Glutamatergic neuron (in vitro differentiated cells): ENCODE measurements around the gene SEC16A. TPM values are rescaled to one million over a fixed set of nuclear protein-coding genes. Genes with fewer than 3 reads are reported as not detected.

Experiments used
- DNase-seq: peaks from one replicate; pipeline ENCODE4 v3.0.0; 2022
- H3K27ac Mint-ChIP-seq: one replicate; pipeline ENCODE4 v1.8.0; 2020; ENCODE audit warnings: mild to moderate bottlenecking, mixed read lengths, inconsistent platforms; ENCODE audit not compliant: unreplicated experiment
- H3K27me3 Mint-ChIP-seq: one replicate; pipeline ENCODE4 v1.8.0; 2020; ENCODE audit warnings: mild to moderate bottlenecking, moderate library complexity, mixed read lengths, inconsistent platforms; ENCODE audit not compliant: unreplicated experiment
- H3K36me3 Mint-ChIP-seq: one replicate; pipeline ENCODE4 v1.8.0; 2020; ENCODE audit warnings: mild to moderate bottlenecking, mixed read lengths, inconsistent platforms; ENCODE audit not compliant: unreplicated experiment
- H3K4me1 Mint-ChIP-seq: one replicate; pipeline ENCODE4 v1.8.0; 2020; ENCODE audit warnings: mild to moderate bottlenecking, low read depth, mixed read lengths, inconsistent platforms; ENCODE audit not compliant: unreplicated experiment
- H3K4me3 Mint-ChIP-seq: one replicate; pipeline ENCODE4 v1.8.0; 2020; ENCODE audit warnings: mild to moderate bottlenecking, mixed read lengths, inconsistent platforms; ENCODE audit not compliant: unreplicated experiment
- H3K9me3 Mint-ChIP-seq: one replicate; pipeline ENCODE4 v1.8.0; 2020; ENCODE audit warnings: mild to moderate bottlenecking, moderate library complexity, mixed read lengths, inconsistent platforms; ENCODE audit not compliant: unreplicated experiment
- total RNA-seq: library from RNA; stranded (reverse); fragmentation: NEBNext Ultra II Directional; extraction: Animal tissue kit (Norgen Biotek cat#: 25700); gene quantifications from one replicate; pipeline ENCODE4 v1.2.1, GENCODE V29; 2021; ENCODE audit not compliant: unreplicated experiment
- TF ChIP-seq, protein P1 (sequence below): fragments of 200-600 bp; sonication (generic); IDR thresholded peaks from one replicate; pipeline ENCODE4 v1.5.0; 2021; ENCODE audit not compliant: partially characterized antibody, unreplicated experiment

SEC16A gene
- total RNA-seq, 1 donor from 2014 or later: 74.3 TPM

DNA sequence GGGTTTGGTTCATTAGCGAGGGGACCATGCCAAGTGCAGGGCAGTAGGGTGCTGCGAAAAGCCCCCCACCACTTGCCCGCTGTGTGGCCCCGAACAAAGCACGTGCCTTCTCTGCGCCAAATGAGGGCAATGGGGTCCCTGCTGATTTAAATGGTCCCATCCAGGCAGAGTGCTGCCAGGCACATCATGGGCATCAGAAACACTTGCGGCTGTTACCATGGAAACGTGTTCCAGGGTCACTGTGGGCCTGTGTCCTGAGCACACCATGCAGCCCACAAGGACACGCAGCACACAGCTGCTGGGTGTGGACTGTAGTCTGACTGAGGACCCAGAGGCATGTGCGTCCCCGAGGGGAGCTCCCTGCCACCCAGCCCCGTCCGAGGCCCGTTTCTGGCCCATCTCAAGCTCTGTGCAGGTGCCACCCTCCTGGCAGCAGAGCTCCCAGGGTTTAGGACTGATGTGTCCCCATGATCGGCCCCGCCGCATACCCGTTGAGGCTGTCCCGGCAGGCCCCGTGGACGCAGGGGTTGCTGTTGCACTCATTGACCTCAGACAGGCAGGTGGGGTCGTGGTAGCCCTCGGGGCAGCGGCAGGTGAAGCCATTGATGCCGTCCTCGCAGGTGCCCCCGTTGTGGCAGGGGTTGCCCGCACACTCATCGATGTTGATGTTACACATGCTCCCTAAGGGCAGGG is 31.3 kb upstream of the SEC16A start:
- Mint-ChIP-seq H3K27ac (no peak overlapping the region), H3K9me3 (no peaks in the 10 kb centered on the region), H3K27me3 (peaks cover under 1% of the 10 kb centered on the region), H3K4me3 (no peak overlapping the region), H3K4me1 (no peaks in the 10 kb centered on the region), H3K36me3 (no peaks in the 10 kb centered on the region)
- TF ChIP-seq, protein P1, sequence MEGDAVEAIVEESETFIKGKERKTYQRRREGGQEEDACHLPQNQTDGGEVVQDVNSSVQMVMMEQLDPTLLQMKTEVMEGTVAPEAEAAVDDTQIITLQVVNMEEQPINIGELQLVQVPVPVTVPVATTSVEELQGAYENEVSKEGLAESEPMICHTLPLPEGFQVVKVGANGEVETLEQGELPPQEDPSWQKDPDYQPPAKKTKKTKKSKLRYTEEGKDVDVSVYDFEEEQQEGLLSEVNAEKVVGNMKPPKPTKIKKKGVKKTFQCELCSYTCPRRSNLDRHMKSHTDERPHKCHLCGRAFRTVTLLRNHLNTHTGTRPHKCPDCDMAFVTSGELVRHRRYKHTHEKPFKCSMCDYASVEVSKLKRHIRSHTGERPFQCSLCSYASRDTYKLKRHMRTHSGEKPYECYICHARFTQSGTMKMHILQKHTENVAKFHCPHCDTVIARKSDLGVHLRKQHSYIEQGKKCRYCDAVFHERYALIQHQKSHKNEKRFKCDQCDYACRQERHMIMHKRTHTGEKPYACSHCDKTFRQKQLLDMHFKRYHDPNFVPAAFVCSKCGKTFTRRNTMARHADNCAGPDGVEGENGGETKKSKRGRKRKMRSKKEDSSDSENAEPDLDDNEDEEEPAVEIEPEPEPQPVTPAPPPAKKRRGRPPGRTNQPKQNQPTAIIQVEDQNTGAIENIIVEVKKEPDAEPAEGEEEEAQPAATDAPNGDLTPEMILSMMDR: no peak
- DNase-seq: no peak

DNA sequence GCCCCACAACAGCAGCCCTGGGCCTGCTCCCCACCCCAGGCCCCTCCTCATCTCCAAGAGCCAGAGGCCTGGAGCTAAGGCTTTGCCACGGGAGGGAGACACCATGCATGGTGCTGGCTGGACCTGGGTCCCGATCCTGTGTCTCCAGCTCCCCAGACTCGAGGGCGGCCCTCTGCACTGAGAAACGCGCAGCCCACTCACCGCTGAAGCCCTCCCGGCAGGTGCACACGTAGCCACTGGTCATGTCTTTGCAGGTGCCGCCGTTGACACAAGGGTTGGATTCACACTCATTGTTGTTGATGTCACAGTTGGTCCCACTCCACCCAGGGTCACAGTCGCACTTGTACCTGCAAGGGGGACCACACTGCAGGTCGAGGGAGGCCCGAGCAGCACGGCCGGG is 30.4 kb upstream of the SEC16A start:
- Mint-ChIP-seq H3K9me3 (no peaks in the 10 kb centered on the region), H3K4me3 (no peak overlapping the region), H3K36me3 (no peaks in the 10 kb centered on the region), H3K4me1 (no peaks in the 10 kb centered on the region), H3K27ac (no peak overlapping the region), H3K27me3 (peaks cover 2% of the 10 kb centered on the region)
- TF ChIP-seq, protein P1: no peak
- no peak for DNase-seq

DNA sequence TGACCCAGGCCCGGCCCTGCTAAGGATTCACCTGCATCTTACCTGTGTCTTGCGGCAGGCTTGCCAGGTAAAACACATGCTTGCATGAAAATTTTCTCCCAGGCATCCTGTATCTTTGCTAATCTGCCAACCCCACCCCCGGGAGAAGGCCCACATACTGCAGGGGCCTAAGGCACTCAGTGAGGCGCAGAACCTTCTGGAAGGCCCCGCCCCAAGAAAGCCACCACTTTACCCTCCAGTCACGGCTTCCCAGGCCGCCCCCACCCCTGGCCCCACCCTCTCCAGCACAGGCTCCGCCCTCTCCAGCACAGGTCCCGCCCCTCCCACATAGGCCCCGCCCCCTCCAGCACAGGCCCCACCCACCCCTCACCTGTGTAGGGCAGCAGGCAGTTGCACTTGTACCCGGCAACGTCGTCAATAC is 29.8 kb upstream of the SEC16A start:
- TF ChIP-seq, protein P1: no peak
- DNase-seq: no peak
- Mint-ChIP-seq H3K9me3 (no peaks in the 10 kb centered on the region), H3K4me3 (no peak overlapping the region), H3K4me1 (no peaks in the 10 kb centered on the region), H3K36me3 (no peaks in the 10 kb centered on the region), H3K27ac (no peak overlapping the region), H3K27me3 (peaks cover 2% of the 10 kb centered on the region)

DNA sequence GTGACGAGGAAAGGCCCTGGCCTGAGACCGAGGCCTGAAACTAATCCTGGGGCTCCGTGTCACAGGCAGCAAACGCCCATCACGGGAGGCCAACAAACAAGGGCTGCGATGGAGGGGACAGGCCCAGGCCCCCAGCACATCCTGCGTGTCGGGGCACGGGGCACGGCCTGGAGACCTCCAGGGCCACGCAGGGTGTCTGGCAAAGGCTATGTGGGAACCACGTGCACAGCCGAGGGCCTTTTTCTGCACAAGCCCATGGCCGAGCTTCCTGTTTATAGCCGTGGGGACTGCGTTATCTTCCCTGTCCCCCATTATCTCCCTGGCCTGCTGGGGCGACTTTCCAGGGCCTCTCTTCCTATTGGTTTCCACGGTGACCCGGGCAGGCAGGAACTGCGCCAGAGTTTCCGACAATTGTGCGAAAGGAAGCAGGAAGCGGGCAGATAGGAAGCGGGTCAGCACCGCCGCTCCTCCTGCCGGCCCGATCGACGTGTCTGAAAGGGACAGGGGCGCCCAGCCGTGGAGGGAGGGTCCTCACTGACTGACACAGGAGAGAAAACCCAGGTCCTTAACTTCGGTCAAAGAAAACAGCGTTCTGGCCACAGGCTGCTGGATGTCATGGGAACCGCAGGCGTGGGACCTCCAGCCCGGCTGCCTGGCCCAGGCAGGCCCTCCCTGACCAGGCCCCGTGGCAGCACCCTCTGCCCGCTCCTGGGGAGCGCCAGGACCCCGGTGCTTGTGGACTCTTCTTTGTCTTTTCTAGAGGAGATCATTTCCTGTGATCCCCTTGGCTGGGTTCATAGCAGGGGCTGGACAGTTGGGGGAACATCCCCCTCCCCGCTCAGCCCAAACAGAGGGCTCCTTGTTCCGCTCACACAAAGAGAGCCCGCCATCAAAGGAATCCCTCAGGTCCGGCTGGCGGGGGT is 29.1 kb upstream of the SEC16A start:
- H3K4me1 Mint-ChIP-seq: no peaks in the 10 kb centered on the region
- TF ChIP-seq, protein P1: no peak
- no peak overlapping the region for H3K4me3 Mint-ChIP-seq
- H3K9me3 Mint-ChIP-seq: no peaks in the 10 kb centered on the region
- no peak for DNase-seq
- H3K27ac Mint-ChIP-seq: no peak overlapping the region
- no peaks in the 10 kb centered on the region for H3K36me3 Mint-ChIP-seq
- peaks cover 2% of the 10 kb centered on the region for H3K27me3 Mint-ChIP-seq

DNA sequence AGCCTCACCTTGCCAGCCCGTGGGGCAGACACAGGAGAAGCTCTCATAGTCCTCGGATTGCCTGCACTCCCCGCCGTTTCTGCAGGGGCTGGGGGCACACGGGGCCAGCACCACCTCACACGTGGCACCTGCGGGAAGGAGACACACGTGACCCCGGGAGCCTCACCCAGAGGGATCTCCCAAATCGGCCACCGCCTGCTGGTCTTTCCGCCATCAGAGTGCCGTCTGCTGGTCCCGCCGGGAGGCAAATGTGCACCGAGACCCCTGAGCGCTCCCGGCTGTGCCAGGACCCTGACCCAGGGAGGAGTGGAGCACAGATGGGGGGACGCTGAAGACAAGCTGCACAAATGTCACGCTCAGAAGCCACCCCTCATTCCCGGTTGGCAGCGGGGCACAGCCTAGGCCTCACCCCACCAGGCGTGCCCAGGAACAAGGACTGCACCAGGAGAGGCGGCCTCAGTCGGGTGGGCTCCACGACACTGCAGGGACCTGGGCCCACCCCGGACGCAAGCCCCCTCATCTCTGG is 28.4 kb upstream of the SEC16A start:
- no peaks in the 10 kb centered on the region for H3K9me3 Mint-ChIP-seq
- TF ChIP-seq, protein P1: no peak
- no peak for DNase-seq
- H3K27ac Mint-ChIP-seq: no peak overlapping the region
- H3K27me3 Mint-ChIP-seq: peaks cover 2% of the 10 kb centered on the region
- H3K36me3 Mint-ChIP-seq: no peaks in the 10 kb centered on the region
- no peak overlapping the region for H3K4me3 Mint-ChIP-seq
- no peaks in the 10 kb centered on the region for H3K4me1 Mint-ChIP-seq
